Measurements from ENCODE around the gene VARS2.
"Not testable (repeated sequence)": the region's sequence is repeated elsewhere in the genome, so short reads cannot be mapped to it uniquely, and the experiment has no call there.

The VARS2 gene

GRCh38 chr6:30966154-30966553, 52.1 kb downstream of the VARS2 start:
- DNase-seq: no peak

DNA sequence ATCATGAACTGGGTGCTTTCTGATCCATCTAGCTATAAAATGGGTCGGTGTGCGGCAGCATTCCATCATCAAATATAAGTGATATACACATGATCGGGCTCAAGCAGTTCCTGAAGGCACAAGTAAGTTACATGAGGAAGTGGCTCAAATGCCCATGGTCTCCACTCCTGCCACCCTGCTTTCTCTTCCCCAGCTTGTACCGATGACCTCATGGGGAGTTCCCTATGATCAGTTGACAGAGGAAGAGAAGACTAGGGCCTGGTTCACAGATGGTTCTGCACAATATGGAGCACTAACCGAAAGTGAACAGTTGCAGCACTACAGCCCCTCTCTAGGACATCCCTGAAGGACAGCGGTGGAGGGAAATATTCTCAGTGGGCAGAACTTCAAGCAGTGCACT, 55.1 kb downstream of the VARS2 start:
- DNase-seq: not testable (repeated sequence)

DNA sequence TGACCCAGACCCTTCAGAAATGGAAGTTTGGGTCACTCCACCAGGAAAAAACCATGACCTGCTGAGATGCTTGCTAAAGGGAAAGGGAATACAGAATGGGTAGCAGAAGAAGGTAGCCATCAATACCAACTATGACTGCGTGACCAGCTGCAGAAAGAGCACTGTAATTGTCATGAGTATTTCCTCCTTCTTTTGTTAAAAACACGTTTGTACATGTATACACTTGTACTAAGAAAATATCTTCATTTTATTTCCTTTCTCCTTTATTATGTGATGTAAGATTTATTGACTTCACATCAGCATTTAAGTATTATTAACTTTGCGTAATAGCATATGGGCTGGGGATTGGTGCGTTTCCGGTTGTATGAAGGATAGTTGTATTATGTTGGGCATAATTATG, 56.9 kb downstream of the VARS2 start:
- no peak for DNase-seq

DNA sequence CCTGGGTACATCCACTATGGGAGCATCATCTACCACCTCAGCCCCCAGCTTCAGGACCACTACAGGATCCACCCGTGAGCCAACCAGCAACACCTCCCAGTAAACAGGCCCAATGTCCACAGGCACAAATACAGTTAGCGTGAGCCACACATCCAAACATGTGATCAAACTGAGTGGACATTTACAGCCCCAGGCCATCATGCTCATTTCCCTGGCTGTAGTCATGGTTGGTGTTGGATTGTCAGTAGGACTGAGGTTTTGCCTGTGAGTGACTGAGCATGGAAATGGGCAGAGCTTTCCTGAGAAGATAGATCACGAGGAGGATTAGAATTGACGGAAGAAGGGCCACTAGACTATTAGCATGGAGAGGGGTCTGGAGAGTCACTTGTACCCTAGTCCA, 58.8 kb downstream of the VARS2 start:
- no peak for DNase-seq

DNA sequence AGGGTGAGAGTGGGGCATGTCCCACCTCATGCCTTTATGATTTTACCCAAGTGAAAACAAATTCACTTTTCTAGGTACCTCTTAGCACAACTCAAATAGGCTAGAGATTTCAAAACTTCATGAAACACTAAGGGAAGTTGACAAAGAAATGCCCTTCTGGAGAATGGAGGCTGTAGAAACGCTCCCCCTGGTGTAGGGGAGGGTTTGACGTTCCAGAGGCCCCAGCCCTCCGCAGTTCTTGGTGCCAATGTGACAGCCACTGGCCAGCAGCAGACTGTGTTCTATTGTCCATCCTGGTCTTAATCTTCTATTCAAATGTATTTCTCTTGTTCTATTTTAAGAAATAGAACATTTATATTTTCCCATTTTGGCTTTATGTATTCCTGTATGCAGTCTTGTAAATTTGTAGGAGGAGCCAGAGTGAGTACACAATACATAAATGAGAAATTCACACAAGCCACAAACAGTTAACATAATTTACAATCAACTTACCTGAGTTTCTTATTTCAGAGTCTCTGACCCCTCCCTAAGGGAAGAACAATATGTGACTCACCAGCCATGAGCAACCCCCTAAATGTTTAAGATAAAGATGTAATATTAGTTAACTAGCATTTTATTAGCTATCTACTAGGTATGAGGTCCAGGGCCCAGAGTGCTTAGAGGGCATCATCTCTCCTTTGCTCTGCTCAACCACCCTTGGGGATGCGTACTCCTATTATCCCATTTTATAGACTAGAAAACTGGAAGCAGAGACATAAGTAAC, 60.6 kb downstream of the VARS2 start:
- no peak for DNase-seq

Measured in activated CD4-positive, alpha-beta T cell treated with anti-CD3 and anti-CD28 coated beads, Interleukin-2, amount 50 U/mL, for 1 hour (primary cell).